Measurements from ENCODE around the gene RGS3.

- TF ChIP-seq, protein P1, sequence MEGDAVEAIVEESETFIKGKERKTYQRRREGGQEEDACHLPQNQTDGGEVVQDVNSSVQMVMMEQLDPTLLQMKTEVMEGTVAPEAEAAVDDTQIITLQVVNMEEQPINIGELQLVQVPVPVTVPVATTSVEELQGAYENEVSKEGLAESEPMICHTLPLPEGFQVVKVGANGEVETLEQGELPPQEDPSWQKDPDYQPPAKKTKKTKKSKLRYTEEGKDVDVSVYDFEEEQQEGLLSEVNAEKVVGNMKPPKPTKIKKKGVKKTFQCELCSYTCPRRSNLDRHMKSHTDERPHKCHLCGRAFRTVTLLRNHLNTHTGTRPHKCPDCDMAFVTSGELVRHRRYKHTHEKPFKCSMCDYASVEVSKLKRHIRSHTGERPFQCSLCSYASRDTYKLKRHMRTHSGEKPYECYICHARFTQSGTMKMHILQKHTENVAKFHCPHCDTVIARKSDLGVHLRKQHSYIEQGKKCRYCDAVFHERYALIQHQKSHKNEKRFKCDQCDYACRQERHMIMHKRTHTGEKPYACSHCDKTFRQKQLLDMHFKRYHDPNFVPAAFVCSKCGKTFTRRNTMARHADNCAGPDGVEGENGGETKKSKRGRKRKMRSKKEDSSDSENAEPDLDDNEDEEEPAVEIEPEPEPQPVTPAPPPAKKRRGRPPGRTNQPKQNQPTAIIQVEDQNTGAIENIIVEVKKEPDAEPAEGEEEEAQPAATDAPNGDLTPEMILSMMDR (IDR thresholded peaks at IDR 0.05): no peak
- no peak for TF ChIP-seq POLR2A (IDR thresholded peaks at IDR 0.05)
These were observed 76.9 kb downstream of the RGS3 start for GRCh38 chr9:113540466-113540865.
